ENCODE results near the gene MAB21L4. TPM values are rescaled to one million over a fixed set of nuclear protein-coding genes. Genes with fewer than 3 reads are reported as not detected.

The MAB21L4 gene
- total RNA-seq, 1 donor from 2014 or later, result not detected

DNA sequence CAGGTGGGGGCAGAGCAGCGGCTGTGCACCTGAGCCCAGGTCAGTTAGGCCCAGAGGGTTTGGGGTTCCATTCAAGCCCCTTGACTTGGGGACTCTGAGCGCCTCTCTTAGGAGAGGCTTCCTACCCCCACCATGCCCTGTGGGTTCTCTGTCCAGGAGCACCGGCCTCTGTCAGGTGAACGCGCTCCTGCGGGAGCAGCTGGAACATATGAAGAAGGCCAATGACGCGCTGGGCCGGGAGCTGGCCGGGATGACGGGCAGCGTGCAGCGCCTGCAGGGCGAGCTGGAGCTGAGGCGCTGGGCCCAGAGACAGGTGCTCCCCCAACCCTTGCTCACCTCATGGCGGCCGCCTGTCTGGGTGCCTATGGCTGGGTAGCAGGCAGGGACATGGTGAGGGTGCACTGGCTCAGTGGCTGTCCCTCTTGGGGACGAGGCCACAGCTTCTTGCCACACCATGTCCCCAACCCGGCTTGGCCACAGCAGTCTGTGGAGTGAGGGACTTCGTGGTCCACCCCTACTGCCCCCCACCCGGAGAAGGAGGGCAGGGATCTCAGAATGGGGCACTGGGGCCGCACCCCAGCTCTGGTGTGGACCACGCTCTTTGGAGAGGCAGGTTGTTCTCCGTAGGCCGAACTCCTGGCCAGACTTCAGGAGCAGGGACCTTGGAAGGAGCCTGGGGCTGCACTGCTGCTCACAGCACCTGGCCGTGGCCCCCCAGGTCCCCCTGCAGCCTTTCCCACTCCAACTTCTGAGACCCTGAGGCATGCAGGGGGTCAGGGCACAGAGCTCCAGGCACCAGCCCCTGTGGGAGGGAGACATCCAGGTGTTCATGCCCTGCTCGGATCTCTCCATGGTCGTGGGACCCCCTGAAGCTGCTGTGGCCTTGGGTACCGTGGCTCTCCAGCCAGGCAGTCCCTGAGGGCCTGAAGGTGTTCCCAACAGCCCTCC is 29.9 kb upstream of the MAB21L4 start:
- H3K27ac Mint-ChIP-seq (ENCODE audit: unreplicated experiment), result no peak overlapping the region

DNA sequence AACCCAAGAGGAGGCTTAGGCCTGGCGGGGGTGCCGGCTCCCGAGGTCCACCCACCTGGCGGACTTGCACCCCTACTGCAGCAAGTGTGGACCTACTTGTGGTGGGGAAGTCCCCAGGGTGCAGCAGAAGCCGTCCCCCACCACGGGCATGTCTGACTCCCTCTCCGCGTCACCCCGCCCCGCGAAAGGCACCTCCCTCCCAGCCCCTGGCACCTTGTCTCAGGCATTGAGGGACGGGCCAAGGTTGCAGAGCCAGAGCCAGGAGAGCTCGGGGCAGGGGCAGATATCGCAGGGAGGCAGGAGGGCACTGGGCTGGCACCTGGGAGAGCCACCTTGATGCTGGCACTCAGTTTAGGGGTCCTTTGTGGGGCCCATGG is 29.2 kb upstream of the MAB21L4 start:
- Mint-ChIP-seq H3K27ac (ENCODE audit: unreplicated experiment) (no peak overlapping the region), H3K4me1 (no peaks in the 10 kb centered on the region), H3K27me3 (ENCODE audit: low read depth) (peaks cover 4% of the 10 kb centered on the region), H3K4me3 (no peak overlapping the region), H3K36me3 (ENCODE audit: low read depth) (no peaks in the 10 kb centered on the region), H3K9me3 (no peaks in the 10 kb centered on the region)
- TF ChIP-seq CTCF (conservative IDR thresholded peaks at IDR 0.05), result no peak
- no peak for DNase-seq (ENCODE audit: low read depth, low spot score)

More for the DNA sequence above, 29.9 kb upstream of the MAB21L4 start:
- peaks cover 4% of the 10 kb centered on the region for H3K27me3 Mint-ChIP-seq (ENCODE audit: low read depth)
- no peaks in the 10 kb centered on the region for H3K4me1 Mint-ChIP-seq
- DNase-seq (ENCODE audit: low read depth, low spot score), result no peak
- H3K36me3 Mint-ChIP-seq (ENCODE audit: low read depth), result no peaks in the 10 kb centered on the region
- no peak overlapping the region for H3K4me3 Mint-ChIP-seq
- no peak for TF ChIP-seq CTCF (conservative IDR thresholded peaks at IDR 0.05)
- H3K9me3 Mint-ChIP-seq, result no peaks in the 10 kb centered on the region

- no peak overlapping the region for H3K4me3 Mint-ChIP-seq
- no peak for TF ChIP-seq CTCF (conservative IDR thresholded peaks at IDR 0.05)
- no peak for DNase-seq (ENCODE audit: low read depth, low spot score)
- no peaks in the 10 kb centered on the region for H3K36me3 Mint-ChIP-seq (ENCODE audit: low read depth)
- H3K27me3 Mint-ChIP-seq (ENCODE audit: low read depth), result peaks cover 4% of the 10 kb centered on the region
- H3K4me1 Mint-ChIP-seq, result no peaks in the 10 kb centered on the region
- H3K9me3 Mint-ChIP-seq, result no peaks in the 10 kb centered on the region
- H3K27ac Mint-ChIP-seq (ENCODE audit: unreplicated experiment), result no peak overlapping the region
These were observed 27.1 kb upstream of the MAB21L4 start for GRCh38 chr2:240922982-240923537.

GRCh38 chr2:240922245-240922981 is 26.5 kb upstream of the MAB21L4 start:
- no peak overlapping the region for H3K4me3 Mint-ChIP-seq
- no peaks in the 10 kb centered on the region for H3K9me3 Mint-ChIP-seq
- peaks cover 4% of the 10 kb centered on the region for H3K27me3 Mint-ChIP-seq (ENCODE audit: low read depth)
- no peak for DNase-seq (ENCODE audit: low read depth, low spot score)
- no peaks in the 10 kb centered on the region for H3K36me3 Mint-ChIP-seq (ENCODE audit: low read depth)
- no peaks in the 10 kb centered on the region for H3K4me1 Mint-ChIP-seq
- TF ChIP-seq CTCF (conservative IDR thresholded peaks at IDR 0.05), result no peak
- H3K27ac Mint-ChIP-seq (ENCODE audit: unreplicated experiment), result no peak overlapping the region

DNA sequence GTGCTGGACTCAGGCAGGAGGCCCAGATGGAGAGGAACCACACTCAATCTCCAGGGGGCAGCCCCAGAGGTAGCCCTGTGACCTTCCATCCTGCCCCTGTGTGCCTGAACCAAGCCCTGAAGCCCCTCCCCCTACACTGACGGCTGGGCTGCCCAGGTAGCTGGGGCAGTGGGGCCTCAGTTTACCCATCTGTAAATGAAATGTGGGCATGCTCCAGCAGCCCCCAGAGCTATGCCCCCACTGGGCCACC is 26.0 kb upstream of the MAB21L4 start:
- H3K9me3 Mint-ChIP-seq, result no peaks in the 10 kb centered on the region
- no peaks in the 10 kb centered on the region for H3K36me3 Mint-ChIP-seq (ENCODE audit: low read depth)
- H3K27me3 Mint-ChIP-seq (ENCODE audit: low read depth), result peaks cover 3% of the 10 kb centered on the region
- no peak for DNase-seq (ENCODE audit: low read depth, low spot score)
- no peak overlapping the region for H3K4me3 Mint-ChIP-seq
- no peak overlapping the region for H3K27ac Mint-ChIP-seq (ENCODE audit: unreplicated experiment)
- TF ChIP-seq CTCF (conservative IDR thresholded peaks at IDR 0.05), result no peak
- no peaks in the 10 kb centered on the region for H3K4me1 Mint-ChIP-seq

Measured in neural crest cell (in vitro differentiated cells).